ENCODE measurements around the gene ASIC1.

ASIC1 gene

DNA sequence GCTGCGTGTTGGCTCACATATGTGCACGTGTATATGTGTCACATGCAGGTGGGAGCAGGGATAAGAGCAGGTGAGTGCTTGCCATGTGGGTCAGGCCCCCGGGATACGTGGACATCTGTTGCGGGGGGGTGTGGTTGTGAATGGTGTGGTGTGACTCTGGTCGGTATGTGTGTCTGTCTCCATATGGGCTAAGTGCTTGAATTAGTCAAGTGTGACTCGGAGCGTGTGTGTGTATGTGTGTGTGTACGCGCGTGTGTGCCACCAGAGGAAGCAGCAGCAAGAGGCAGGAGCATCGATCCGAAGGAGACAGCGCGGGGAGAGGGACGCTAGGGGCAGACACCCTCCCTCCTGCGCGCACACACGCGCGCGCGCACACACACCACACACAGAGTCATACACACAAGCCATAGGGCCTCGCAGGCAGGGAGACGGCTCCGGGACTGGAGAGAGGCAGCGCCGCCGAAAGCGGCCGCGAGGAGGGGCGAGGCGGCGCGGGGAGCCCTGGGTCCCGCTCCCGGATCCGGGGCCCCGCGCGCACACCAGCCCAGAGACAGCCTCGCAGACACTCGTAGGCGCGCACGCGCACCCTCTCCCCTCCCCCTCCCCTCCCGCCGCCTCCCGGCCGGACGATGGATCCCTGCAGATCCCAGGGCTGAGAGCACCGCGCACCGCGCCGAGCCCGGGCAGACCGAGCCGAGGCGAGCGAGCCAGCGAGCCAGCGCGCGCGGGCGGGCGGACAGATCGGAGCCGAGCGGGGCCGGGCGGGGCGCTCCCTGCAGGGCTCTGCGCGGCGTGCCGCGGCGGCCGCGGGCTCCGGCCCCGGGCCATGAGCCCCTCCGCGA is at the start of gene ASIC1:
TSS of gene ASIC1 (plus strand) at position 597 of the 842 bp plus-strand sequence. CDS start 1,171 bp downstream, outside the sequence.
- Histone ChIP-seq H3K9me3 (no peaks in the 10 kb centered on the region), H3K27me3 (ENCODE audit: low read depth) (no peaks in the 10 kb centered on the region), H3K4me3 (peak within 1 kb of the TSS; percentile 54), H3K4me1 (peaks cover 5% of the 10 kb centered on the region), H3K36me3 (replicated peaks) (peaks cover 22% of the 10 kb centered on the region)
- in situ Hi-C loops (cut with MboI; ENCODE audit: low sequenced_read_pairs): loop anchor here (10.0 kb wide), 1 partner anchor 282 kb away; no protein-coding TSS in a partner anchor
- peak; percentile 41 to 87 for DNase-seq (ENCODE audit: low spot score in 2 of 2)

DNA sequence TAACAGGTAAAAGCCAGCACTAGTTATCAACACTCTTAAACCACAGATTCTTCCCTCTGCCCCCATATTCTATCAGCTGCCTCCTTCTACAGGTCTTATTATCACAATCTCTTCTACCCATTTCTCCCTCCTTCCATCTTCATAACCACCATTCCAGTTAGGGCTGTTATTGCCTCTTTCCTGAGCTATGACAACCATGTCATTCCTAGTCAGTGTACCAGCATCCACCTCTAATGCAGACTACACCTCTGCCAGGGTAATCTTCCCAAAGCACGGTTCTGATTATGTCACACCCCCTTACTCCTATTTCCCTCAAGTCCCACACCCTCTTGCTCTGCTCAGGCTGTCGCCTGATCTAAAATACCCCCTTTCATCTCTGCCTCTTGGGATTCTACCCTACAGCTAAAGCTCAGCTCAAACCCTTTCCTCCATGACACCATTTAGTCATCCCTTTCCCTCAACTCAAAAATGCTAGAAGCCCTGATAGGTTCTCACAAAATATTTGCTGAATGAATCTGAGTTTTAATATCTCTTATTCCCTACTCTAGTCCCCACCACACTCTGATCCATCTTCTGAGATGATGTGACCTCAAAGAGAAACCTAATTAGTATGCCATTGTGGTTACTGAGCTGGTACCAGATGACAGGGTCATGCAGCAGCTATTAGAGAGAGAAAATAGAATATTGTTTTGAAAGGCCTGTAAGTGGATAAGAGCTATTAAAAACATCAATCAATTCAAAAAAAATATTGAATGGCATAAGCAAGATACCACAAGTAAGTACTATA is 43.8 kb upstream of the ASIC1 start:
- Histone ChIP-seq H3K36me3 (replicated peaks) (peaks cover 73% of the 10 kb centered on the region), H3K4me3 (no peak overlapping the region), H3K27me3 (ENCODE audit: low read depth) (no peaks in the 10 kb centered on the region), H3K9me3 (no peaks in the 10 kb centered on the region), H3K4me1 (0 out of 2 replicates have a peak, but pooled peaks cover 2% of the 10 kb centered on the region)
- DNase-seq (ENCODE audit: low spot score in 2 of 2): no peak
- in situ Hi-C loops (cut with MboI; ENCODE audit: low sequenced_read_pairs): no loop called here

DNA sequence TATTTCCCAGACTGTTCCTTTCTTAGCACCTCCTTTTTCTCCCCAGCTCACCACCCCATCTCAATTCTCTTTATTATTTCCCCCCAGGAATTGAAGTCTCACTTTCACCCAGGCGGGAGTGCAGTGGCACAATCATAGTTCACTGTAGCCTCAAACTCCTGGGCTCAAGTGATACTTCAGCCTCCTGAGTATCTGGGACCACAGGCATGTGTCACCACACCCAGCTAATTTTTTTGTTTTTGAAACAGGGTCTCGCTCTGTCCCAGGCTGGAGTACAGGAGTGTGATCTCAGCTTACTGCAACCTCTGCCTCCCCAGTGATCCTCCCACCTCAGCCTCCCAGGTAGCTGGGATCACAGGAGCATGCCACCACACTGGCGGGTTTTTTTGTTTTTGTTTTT is 43.1 kb upstream of the ASIC1 start:
- no peak for DNase-seq (ENCODE audit: low spot score in 2 of 2)
- peaks cover 69% of the 10 kb centered on the region for H3K36me3 ChIP-seq (replicated peaks)

DNA sequence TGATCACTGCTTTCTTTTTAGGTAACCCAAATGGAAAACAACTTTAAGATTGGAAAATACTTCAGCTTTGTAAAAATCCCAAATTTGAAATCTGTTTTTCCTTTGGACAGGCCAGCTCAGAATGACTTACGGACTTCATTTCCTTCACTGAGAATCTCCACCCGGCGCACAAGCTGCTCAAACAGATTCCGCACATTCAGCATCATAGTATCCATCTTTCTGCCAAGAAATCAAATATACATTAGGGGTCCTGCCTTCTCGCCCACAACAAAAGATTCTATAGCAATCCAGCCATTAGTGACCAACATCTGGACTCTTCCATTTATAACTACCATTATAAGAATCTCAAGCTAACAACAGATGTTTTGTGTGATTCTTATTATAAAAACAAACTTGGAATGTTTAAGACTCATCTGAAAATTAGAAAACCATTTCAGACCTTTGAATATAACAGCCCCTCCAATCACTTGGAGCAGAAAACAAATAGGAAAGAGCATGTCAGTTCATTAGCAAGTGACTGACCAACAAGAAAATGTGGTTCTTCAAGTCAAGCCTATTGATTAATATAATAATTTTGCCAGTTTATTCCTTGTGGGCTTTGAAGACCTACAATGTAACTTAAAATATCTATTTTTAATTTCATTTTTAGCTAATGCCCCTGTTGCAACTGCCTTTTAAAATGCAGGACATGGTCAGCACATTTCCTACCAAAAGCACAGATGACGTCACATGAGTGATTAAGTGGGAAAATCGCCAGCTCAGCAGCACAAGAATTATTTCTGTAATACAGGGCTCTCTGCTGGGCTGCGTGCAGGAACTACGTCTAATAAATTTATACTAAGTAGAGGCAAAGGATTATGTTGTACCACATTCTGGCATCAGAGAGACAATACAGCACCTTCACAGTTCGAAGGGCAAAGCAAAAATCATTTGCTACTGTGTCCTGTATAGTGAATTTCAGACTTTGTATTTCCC is 40.6 kb upstream of the ASIC1 start:
- in situ Hi-C loops (cut with MboI; ENCODE audit: low sequenced_read_pairs): no loop called here
- Histone ChIP-seq H3K4me1 (peaks cover 11% of the 10 kb centered on the region), H3K4me3 (no peak overlapping the region), H3K9me3 (no peaks in the 10 kb centered on the region), H3K36me3 (replicated peaks) (peaks cover 59% of the 10 kb centered on the region), H3K27me3 (ENCODE audit: low read depth) (no peaks in the 10 kb centered on the region)
- DNase-seq (ENCODE audit: low spot score in 2 of 2): no peak

More for the DNA sequence above, 43.1 kb upstream of the ASIC1 start:
- Histone ChIP-seq H3K4me3 (no peak overlapping the region), H3K4me1 (0 out of 2 replicates have a peak, but pooled peaks cover 2% of the 10 kb centered on the region), H3K27me3 (ENCODE audit: low read depth) (no peaks in the 10 kb centered on the region), H3K9me3 (no peaks in the 10 kb centered on the region)
- in situ Hi-C loops (cut with MboI; ENCODE audit: low sequenced_read_pairs): no loop called here

DNA sequence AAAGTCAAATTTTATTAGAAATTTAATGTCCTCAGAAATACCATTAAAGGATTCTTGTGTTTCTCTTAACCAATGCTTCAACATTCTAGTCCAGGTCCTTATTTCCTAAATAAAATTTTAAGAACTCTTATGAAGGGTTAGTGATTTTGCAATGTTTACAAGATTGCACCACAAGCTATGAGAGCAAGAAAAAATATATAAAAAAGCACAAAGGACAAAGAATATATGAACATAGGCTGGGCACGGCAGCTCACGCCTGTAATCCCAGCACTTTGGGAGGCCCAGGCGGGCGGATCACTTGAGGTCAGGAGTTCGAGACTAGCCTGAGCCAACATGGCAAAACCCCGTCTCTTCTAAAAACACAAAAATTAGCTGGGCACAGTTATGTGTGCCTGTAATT is 39.8 kb upstream of the ASIC1 start:
- DNase-seq (ENCODE audit: low spot score in 2 of 2): no peak
- in situ Hi-C loops (cut with MboI; ENCODE audit: low sequenced_read_pairs): no loop called here
- peaks cover 15% of the 10 kb centered on the region for H3K4me1 ChIP-seq
- H3K36me3 ChIP-seq (replicated peaks): peaks cover 55% of the 10 kb centered on the region
- H3K4me3 ChIP-seq: no peak overlapping the region
- H3K27me3 ChIP-seq (ENCODE audit: low read depth): no peaks in the 10 kb centered on the region
- H3K9me3 ChIP-seq: no peaks in the 10 kb centered on the region

DNA sequence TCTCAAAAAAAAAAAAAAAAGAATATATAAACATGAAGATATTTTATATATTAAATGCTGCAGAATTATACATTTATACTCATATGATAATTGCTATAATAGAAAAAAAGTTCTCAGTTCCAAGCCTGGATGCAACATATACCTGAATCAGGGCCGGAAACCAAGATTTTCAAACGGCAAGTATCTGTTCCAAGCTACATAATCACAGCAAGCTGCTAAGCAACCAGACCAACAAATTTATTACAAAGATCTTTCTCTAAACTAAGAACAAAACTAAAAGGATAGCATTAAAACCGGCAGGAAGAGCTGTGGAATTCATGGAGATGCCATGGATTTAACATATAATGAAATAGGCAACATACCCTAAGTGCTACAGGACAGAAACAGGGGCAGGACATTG is 39.2 kb upstream of the ASIC1 start:
- H3K9me3 ChIP-seq: no peaks in the 10 kb centered on the region
- H3K4me3 ChIP-seq: no peak overlapping the region
- peaks cover 18% of the 10 kb centered on the region for H3K4me1 ChIP-seq
- no peak for DNase-seq (ENCODE audit: low spot score in 2 of 2)
- no peaks in the 10 kb centered on the region for H3K27me3 ChIP-seq (ENCODE audit: low read depth)
- peaks cover 51% of the 10 kb centered on the region for H3K36me3 ChIP-seq (replicated peaks)
- in situ Hi-C loops (cut with MboI; ENCODE audit: low sequenced_read_pairs): no loop called here

DNA sequence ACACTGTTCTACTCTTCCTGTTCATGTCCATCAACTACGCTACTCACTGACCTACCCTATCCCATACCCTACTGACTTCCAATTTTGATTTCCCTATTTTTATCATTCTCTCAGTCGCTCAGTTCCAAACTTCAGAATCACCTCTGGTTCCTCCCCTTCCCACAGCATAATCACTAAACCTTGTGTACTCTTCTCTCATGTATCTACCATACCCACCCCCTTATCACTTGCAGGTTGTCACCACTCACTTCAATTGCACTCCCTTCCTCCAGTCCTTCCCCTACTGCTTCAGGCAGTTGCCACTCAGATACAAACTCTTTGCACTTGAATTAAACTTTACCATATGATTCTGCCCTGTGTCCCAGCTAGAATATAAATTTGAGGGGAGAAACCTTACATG is 38.4 kb upstream of the ASIC1 start:
- Histone ChIP-seq H3K27me3 (ENCODE audit: low read depth) (no peaks in the 10 kb centered on the region), H3K4me3 (no peak overlapping the region), H3K4me1 (peaks cover 20% of the 10 kb centered on the region), H3K9me3 (no peaks in the 10 kb centered on the region), H3K36me3 (replicated peaks) (peaks cover 45% of the 10 kb centered on the region)
- no peak for DNase-seq (ENCODE audit: low spot score in 2 of 2)
- in situ Hi-C loops (cut with MboI; ENCODE audit: low sequenced_read_pairs): no loop called here

DNA sequence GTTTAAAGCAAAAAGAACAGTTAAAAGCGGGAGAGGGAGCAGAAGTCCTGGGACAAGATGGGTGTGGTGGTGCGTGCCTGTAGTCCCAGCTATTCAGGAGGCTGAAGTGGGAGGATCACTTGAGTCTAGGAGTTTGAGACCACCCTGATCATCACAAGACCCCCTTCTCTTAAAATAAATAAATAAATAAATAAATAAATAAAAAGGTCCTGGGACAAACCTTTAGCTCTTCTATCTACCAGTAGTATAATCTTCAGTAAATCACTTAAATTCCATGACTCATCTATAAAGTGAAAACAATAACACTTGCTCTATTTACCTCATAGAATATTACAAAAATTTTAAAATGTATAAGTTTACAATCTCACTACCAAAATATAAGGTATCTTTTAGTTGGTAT is 37.9 kb upstream of the ASIC1 start:
- Histone ChIP-seq H3K4me1 (peaks cover 20% of the 10 kb centered on the region), H3K36me3 (replicated peaks) (peaks cover 39% of the 10 kb centered on the region), H3K9me3 (no peaks in the 10 kb centered on the region), H3K4me3 (no peak overlapping the region), H3K27me3 (ENCODE audit: low read depth) (no peaks in the 10 kb centered on the region)
- in situ Hi-C loops (cut with MboI; ENCODE audit: low sequenced_read_pairs): no loop called here
- no peak for DNase-seq (ENCODE audit: low spot score in 2 of 2)

DNA sequence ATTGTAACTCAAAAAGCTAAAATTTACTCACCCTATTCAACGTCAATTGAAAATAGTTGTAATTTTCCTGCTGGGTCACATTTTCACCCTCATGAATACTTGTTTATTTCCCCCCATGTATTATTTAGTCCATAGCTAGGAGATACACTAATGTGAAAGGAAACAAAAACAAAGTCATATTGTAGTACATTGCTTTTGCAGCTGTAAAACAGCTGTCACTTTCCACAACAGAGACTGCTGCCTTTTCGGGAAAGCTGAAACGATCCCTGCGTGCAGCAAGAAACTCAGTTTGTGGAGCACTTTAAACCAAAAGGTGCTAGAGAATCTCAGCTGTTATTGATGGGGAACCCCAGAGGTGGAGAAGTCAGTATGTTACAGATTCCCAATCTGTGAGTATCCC is 36.4 kb upstream of the ASIC1 start:
- no peak overlapping the region for H3K4me3 ChIP-seq
- H3K4me1 ChIP-seq: peaks cover 24% of the 10 kb centered on the region
- H3K36me3 ChIP-seq (replicated peaks): peaks cover 27% of the 10 kb centered on the region
- no peaks in the 10 kb centered on the region for H3K9me3 ChIP-seq
- H3K27me3 ChIP-seq (ENCODE audit: low read depth): no peaks in the 10 kb centered on the region
- no peak for DNase-seq (ENCODE audit: low spot score in 2 of 2)
- in situ Hi-C loops (cut with MboI; ENCODE audit: low sequenced_read_pairs): no loop called here

DNA sequence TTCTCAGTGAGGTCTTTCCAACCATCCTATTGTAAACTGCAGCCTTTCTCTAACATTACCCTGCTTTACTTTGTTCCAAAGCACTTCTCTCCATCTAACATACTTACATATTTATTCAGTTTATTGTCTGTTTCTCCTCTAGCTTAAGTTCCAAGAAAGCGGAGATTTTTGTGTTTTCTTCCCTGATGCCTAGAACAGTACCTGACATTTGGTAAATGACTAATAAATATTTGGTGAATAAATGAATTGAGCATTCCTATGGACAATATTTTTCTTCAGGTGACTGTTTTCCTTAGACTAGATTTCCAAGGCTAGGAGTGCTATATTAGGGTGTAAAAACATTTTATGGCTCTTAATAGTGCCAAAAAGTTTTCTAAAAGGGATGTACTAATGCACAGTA is 34.5 kb upstream of the ASIC1 start:
- H3K4me3 ChIP-seq: no peak overlapping the region
- H3K4me1 ChIP-seq: peaks cover 31% of the 10 kb centered on the region
- H3K27me3 ChIP-seq (ENCODE audit: low read depth): no peaks in the 10 kb centered on the region
- peaks cover 10% of the 10 kb centered on the region; the same call in 1 of the 2 replicates for H3K36me3 ChIP-seq (replicated peaks)
- in situ Hi-C loops (cut with MboI; ENCODE audit: low sequenced_read_pairs): no loop called here
- no peaks in the 10 kb centered on the region for H3K9me3 ChIP-seq
- no peak for DNase-seq (ENCODE audit: low spot score in 2 of 2)

DNA sequence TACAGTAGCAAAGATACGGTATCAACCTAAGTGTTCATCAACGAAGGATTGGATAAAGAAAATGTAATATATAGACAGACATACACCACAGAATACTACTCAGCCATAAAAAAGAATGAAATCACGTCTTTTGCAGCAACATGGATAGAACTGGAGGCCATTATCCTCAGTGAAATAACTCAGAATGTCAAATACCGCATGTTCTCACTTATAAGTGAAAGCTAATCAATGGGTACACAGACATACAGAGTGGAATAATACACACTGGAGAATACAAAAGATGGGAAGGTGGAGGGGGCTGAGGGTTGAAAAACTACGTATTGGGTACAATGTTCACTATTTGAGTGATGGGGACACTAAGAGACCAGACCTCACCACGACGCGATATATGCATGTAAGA is 33.2 kb upstream of the ASIC1 start:
- no peaks in the 10 kb centered on the region for H3K9me3 ChIP-seq
- peaks cover 29% of the 10 kb centered on the region for H3K4me1 ChIP-seq
- H3K4me3 ChIP-seq: peak overlapping the region; percentile 92
- no peak for DNase-seq (ENCODE audit: low spot score in 2 of 2)
- in situ Hi-C loops (cut with MboI; ENCODE audit: low sequenced_read_pairs): no loop called here
- peaks cover 10% of the 10 kb centered on the region; the same call in 1 of the 2 replicates for H3K36me3 ChIP-seq (replicated peaks)
- H3K27me3 ChIP-seq (ENCODE audit: low read depth): no peaks in the 10 kb centered on the region

DNA sequence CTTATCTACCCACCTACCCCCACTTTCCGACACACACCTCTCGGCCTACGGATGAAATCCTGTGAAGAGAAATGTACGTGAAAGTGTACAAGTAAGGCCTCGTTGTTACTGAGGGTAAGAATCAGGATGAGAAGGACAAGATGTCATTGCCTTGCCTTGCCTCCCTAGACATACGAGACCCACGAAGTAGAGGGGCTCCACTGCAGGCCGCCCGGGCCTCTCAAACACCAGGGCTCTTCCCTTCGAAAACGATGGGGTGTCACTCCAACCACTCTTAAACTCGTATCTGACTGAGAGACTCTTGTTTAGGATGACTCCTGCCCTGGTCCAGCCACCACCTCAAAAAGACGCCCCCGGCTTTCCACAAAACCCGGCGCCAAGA is 32.6 kb upstream of the ASIC1 start:
- in situ Hi-C loops (cut with MboI; ENCODE audit: low sequenced_read_pairs): no loop called here
- peak; percentile 26 to 32 for DNase-seq (ENCODE audit: low spot score in 2 of 2)
- H3K36me3 ChIP-seq (replicated peaks): peaks cover 10% of the 10 kb centered on the region; the same call in 1 of the 2 replicates
- peaks cover 29% of the 10 kb centered on the region for H3K4me1 ChIP-seq
- peak overlapping the region; percentile 92 for H3K4me3 ChIP-seq
- no peaks in the 10 kb centered on the region for H3K27me3 ChIP-seq (ENCODE audit: low read depth)
- H3K9me3 ChIP-seq: no peaks in the 10 kb centered on the region

Data from HAP-1 (cell line).